NCI-H146 treated with DMSO at 0.1 percent for 48 hours (cell line): ENCODE data around the gene SLC17A6.

Experiments used
- DNase-seq: peaks from one replicate; lab custom pipeline; 2025; ENCODE audit not compliant: unreplicated experiment; lab: John Stamatoyannopoulos, UW

Gene SLC17A6

GRCh38 chr11:22389526-22390282, 51.5 kb downstream of the SLC17A6 start:
- no peak for DNase-seq

GRCh38 chr11:22390283-22390655, 52.1 kb downstream of the SLC17A6 start:
- DNase-seq, result no peak

- no peak for DNase-seq
Measured at GRCh38 chr11:22392561-22392960, 54.4 kb downstream of the SLC17A6 start.

GRCh38 chr11:22405377-22405776, 67.2 kb downstream of the SLC17A6 start:
- no peak for DNase-seq

GRCh38 chr11:22407267-22407666, 69.1 kb downstream of the SLC17A6 start:
- DNase-seq, result no peak

- DNase-seq, result no peak
Measured at GRCh38 chr11:22407921-22408320, 69.7 kb downstream of the SLC17A6 start.

GRCh38 chr11:22415476-22415875, 77.3 kb downstream of the SLC17A6 start:
- DNase-seq, result no peak

GRCh38 chr11:22416462-22416861, 78.3 kb downstream of the SLC17A6 start:
- no peak for DNase-seq

GRCh38 chr11:22426915-22427314, 88.7 kb downstream of the SLC17A6 start:
- no peak for DNase-seq
